Measurements from ENCODE around the gene TLE6. TPM values are rescaled to one million over a fixed set of nuclear protein-coding genes. Genes with fewer than 3 reads are reported as not detected.
A peak's percentile ranks its signal among the peaks of the same experiment; 100 is the strongest.

Gene TLE6
- total RNA-seq, 1 donor from 2014 or later, result 0.11 TPM

GRCh38 chr19:2944775-2945574, 32.4 kb upstream of the TLE6 start, which contains the start of gene ZNF77:
Gene ZNF77, minus strand, starts transcription at chr19:2944971. Its CDS starts 131 bp downstream, at chr19:2944840.
- Histone ChIP-seq H3K9ac (ENCODE audit: low read length) (peak within 1 kb of the TSS; percentile 82), H3K27ac (ENCODE audit: low read depth, low read length) (peak within 1 kb of the TSS; percentile 84), H3K4me2 (ENCODE audit: low read length) (peak within 1 kb of the TSS; percentile 92), H2AFZ (ENCODE audit: low read depth, low read length) (peak within 1 kb of the TSS; percentile 98), H3K9me3 (ENCODE audit: insufficient read depth, low read depth, low read length) (no peaks in the 10 kb centered on the region), H3K79me2 (ENCODE audit: insufficient read depth, low read length) (peaks cover 26% of the 10 kb centered on the region), H3K36me3 (ENCODE audit: insufficient read depth, low read length) (no peaks in the 10 kb centered on the region), H3K27me3 (ENCODE audit: insufficient read depth, low read length) (no peaks in the 10 kb centered on the region), H3K4me3 (ENCODE audit: insufficient read depth, low read depth, low read length) (peak within 1 kb of the TSS; percentile 77), H3K4me1 (ENCODE audit: insufficient read depth, low read length) (peaks cover 12% of the 10 kb centered on the region), H4K20me1 (ENCODE audit: insufficient read depth, low read length) (no peaks in the 10 kb centered on the region)
- H3K9me3 Mint-ChIP-seq (ENCODE audit: unreplicated experiment), result no peaks in the 10 kb centered on the region
- peaks cover 2% of the 10 kb centered on the region for H3K27me3 Mint-ChIP-seq (ENCODE audit: low read depth, unreplicated experiment)
- H3K36me3 Mint-ChIP-seq (ENCODE audit: low read depth, unreplicated experiment), result no peaks in the 10 kb centered on the region
- no peak within 1 kb of the TSS for H3K27ac Mint-ChIP-seq (ENCODE audit: unreplicated experiment)
- H3K4me3 Mint-ChIP-seq (ENCODE audit: unreplicated experiment), result peak within 1 kb of the TSS; percentile 84
- DNase-seq (ENCODE audit: low read depth) (peak; percentile 98), FAIRE-seq (peak; percentile 92)
- peaks cover 3% of the 10 kb centered on the region for H3K4me1 Mint-ChIP-seq (ENCODE audit: low read depth, unreplicated experiment)
- peak; percentile 34 for TF ChIP-seq EZH2 (IDR thresholded peaks at IDR 0.05; ENCODE audit: insufficient read depth, low read length)
- TF ChIP-seq CTCF (IDR thresholded peaks at IDR 0.05; ENCODE audit: insufficient read depth, low read depth, low read length), result no peak

GRCh38 chr19:2945575-2946184, 31.7 kb upstream of the TLE6 start:
- H3K36me3 Mint-ChIP-seq (ENCODE audit: low read depth, unreplicated experiment), result no peaks in the 10 kb centered on the region
- no peaks in the 10 kb centered on the region for H3K9me3 Mint-ChIP-seq (ENCODE audit: unreplicated experiment)
- Histone ChIP-seq H3K9me3 (ENCODE audit: insufficient read depth, low read depth, low read length) (no peaks in the 10 kb centered on the region), H3K36me3 (ENCODE audit: insufficient read depth, low read length) (no peaks in the 10 kb centered on the region), H3K4me2 (ENCODE audit: low read length) (peak overlapping the region; percentile 92), H4K20me1 (ENCODE audit: insufficient read depth, low read length) (no peaks in the 10 kb centered on the region), H3K27me3 (ENCODE audit: insufficient read depth, low read length) (no peaks in the 10 kb centered on the region), H3K9ac (ENCODE audit: low read length) (peak overlapping the region; percentile 82), H2AFZ (ENCODE audit: low read depth, low read length) (peak overlapping the region; percentile 98), H3K4me3 (ENCODE audit: insufficient read depth, low read depth, low read length) (peak overlapping the region; percentile 77), H3K79me2 (ENCODE audit: insufficient read depth, low read length) (peaks cover 31% of the 10 kb centered on the region), H3K27ac (ENCODE audit: low read depth, low read length) (peak overlapping the region; percentile 84), H3K4me1 (ENCODE audit: insufficient read depth, low read length) (peaks cover 12% of the 10 kb centered on the region)
- H3K4me3 Mint-ChIP-seq (ENCODE audit: unreplicated experiment), result peak overlapping the region; percentile 83
- FAIRE-seq (no peak), DNase-seq (ENCODE audit: low read depth) (no peak)
- H3K27ac Mint-ChIP-seq (ENCODE audit: unreplicated experiment), result no peak overlapping the region
- peaks cover 2% of the 10 kb centered on the region for H3K27me3 Mint-ChIP-seq (ENCODE audit: low read depth, unreplicated experiment)
- TF ChIP-seq CTCF (IDR thresholded peaks at IDR 0.05; ENCODE audit: insufficient read depth, low read depth, low read length) (no peak), EZH2 (IDR thresholded peaks at IDR 0.05; ENCODE audit: insufficient read depth, low read length) (no peak)
- peaks cover 3% of the 10 kb centered on the region for H3K4me1 Mint-ChIP-seq (ENCODE audit: low read depth, unreplicated experiment)

All from astrocyte (in vitro differentiated cells and primary cell).